ENCODE data around the gene CACFD1. TPM values are rescaled to one million over a fixed set of nuclear protein-coding genes. Genes with fewer than 3 reads are reported as not detected.

Gene CACFD1
- total and polyA plus RNA-seq, 2 of the 13 experiments (the other 11 are each of a cell fraction or from before 2014, with no cell fraction given): 13.8 to 14.6 TPM

- ATAC-seq: no peak
- intact Hi-C loops (cut with micrococcal nuclease; ENCODE audit: unreplicated experiment) (loop anchor here (1.0 kb wide), 1 partner anchor 30 kb away; no protein-coding TSS in a partner anchor), in situ Hi-C loops (cut with HindIII; ENCODE audit: extremely low pct_ligation_motif_present, low pct_unique_long_range_greater_than_20kb) (no loop called here)
- Histone ChIP-seq H3K9ac (ENCODE audit: insufficient read depth, low read depth, low read length) (no peak overlapping the region), H3K4me3 (replicated peaks in 1 of 3; ENCODE audit: insufficient read depth in 1 of 3, low read depth in 2 of 3, low read length in 3 of 3) (no peak overlapping the region), H3K27me3 (ENCODE audit: control insufficient read depth in 1 of 2, insufficient read depth in 2 of 2, low read length in 2 of 2) (no peaks in the 10 kb centered on the region; a peak in 1 of 5 replicates), H2AFZ (ENCODE audit: low read length) (no peak overlapping the region), H3K9me3 (ENCODE audit: low read length) (no peaks in the 10 kb centered on the region), H3K79me2 (ENCODE audit: insufficient read depth, low read length) (peaks cover 8% of the 10 kb centered on the region), H3K27ac (ENCODE audit: extremely low read length, insufficient read depth, low read length) (no peak overlapping the region), H4K20me1 (ENCODE audit: insufficient read depth, low read length) (no peaks in the 10 kb centered on the region), H3K36me3 (replicated peaks in 1 of 2; ENCODE audit: control insufficient read depth in 1 of 2, insufficient read depth in 2 of 2, low read length in 2 of 2) (no peaks in the 10 kb centered on the region), H3K4me1 (ENCODE audit: insufficient read depth, low read length) (peaks cover 36% of the 10 kb centered on the region), H3K4me2 (ENCODE audit: low read depth, low read length) (no peak overlapping the region)
- DNase-seq (ENCODE audit: low spot score): no peak
- POLR2A ChIA-PET: no interaction called here
- CTCF ChIA-PET (ENCODE audit: low intra/inter-chr PET ratio, low total read pairs): no interaction called here
- FAIRE-seq: no peak
- TF ChIP-seq STAG1 (CRISPR knock-in tag; IDR thresholded peaks at IDR 0.05): peak; percentile 26; the same call in 1 of the 2 replicates
- peak; percentile 43 for TF ChIP-seq XRCC5 (optimal IDR thresholded peaks at IDR 0.05; ENCODE audit: low read length)
- TF ChIP-seq RAD21 (CRISPR knock-in tag; IDR thresholded peaks at IDR 0.05): 0 out of 2 replicates have a peak, but pooled peaks have one; percentile 26
- no peak for TF ChIP-seq TRIM22 (IDR thresholded peaks at IDR 0.05)
- no peak for TF ChIP-seq HOXD1 (CRISPR knock-in tag; IDR thresholded peaks at IDR 0.05)
- TF ChIP-seq CTCF (CRISPR knock-in tag; IDR thresholded peaks at IDR 0.05): peak; percentile 52
- WGBS (ENCODE audit: low lambda C conversion rate): no CpG with 5 or more reads among the region's 9 CpGs
- BruUV-seq (replicated peaks): no TSS peak
Measured at GRCh38 chr9:133456409-133456808, 3.4 kb upstream of the CACFD1 start.

Measured in HepG2 (cell line).